HG03025 (cell line): ENCODE data around the gene CAMKMT.

Experiments
- ATAC-seq: cut with Tn5 transposase; IDR thresholded peaks from one replicate; pipeline ENCODE4 v1.9.1; 2021; ENCODE audit warnings: mild to moderate bottlenecking, moderate library complexity; ENCODE audit not compliant: unreplicated experiment, low FRiP score

The CAMKMT gene

GRCh38 chr2:44680424-44680971 lies 318.8 kb downstream of the CAMKMT start:
- ATAC-seq: no peak

DNA sequence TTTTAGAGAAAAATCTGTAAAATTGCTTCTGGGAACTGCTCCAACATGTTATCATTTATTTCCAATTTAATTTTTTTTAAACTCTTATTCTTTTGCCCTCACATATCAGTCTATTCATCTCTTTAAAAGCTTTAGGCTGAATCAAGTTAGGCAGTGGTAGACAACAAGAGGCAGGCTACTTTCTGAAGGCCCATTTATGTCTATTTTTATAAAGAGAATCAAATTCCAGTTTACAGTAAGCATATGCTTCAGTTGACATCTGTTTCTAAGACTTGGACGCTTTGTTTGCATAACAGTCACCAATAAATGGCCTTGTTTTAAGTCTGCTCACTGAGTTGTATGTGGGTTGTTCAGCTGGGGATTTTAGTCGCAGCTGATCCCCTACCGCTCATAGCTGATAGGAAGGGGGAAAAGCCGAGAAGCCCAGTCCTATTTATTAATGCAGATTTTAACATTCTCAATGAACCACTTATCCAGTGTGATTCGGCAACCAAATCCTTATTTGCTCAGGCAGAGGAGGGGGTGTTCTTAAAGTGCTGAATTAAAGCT lies 319.3 kb downstream of the CAMKMT start:
- ATAC-seq: no peak

DNA sequence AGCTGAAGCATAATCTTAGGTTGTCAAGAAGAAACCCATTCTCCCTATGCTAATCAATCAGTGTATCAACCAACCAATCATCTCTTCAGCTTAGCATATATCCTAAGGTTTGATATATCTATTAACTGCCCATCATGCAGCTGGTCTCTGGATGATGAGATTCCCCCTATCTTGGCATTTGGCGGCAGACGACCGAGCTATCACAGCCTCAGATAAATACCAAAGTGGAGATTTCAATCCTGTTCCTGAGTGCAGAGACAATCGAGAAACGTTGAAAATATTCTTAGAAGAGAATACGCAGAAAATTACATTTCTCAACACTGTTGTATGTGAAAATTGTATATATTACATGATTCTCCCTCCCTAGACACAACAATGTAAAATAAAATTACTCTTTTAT lies 320.7 kb downstream of the CAMKMT start:
- no peak for ATAC-seq

GRCh38 chr2:44684559-44684958 lies 322.8 kb downstream of the CAMKMT start:
- ATAC-seq: no peak

GRCh38 chr2:44686561-44686960 lies 324.8 kb downstream of the CAMKMT start:
- no peak for ATAC-seq

GRCh38 chr2:44687686-44688455 lies 326.1 kb downstream of the CAMKMT start:
- no peak for ATAC-seq

GRCh38 chr2:44688456-44689124 lies 326.8 kb downstream of the CAMKMT start:
- ATAC-seq: no peak

- ATAC-seq: no peak
Measured at GRCh38 chr2:44689516-44689915, 327.8 kb downstream of the CAMKMT start.

GRCh38 chr2:44691174-44691785 lies 329.5 kb downstream of the CAMKMT start:
- no peak for ATAC-seq

- ATAC-seq: no peak
Measured at GRCh38 chr2:44692821-44693220, 331.1 kb downstream of the CAMKMT start.

- no peak for ATAC-seq
Measured at GRCh38 chr2:44700824-44701223, 339.1 kb downstream of the CAMKMT start.

- ATAC-seq: no peak
Measured at GRCh38 chr2:44705356-44705755, 343.6 kb downstream of the CAMKMT start.

DNA sequence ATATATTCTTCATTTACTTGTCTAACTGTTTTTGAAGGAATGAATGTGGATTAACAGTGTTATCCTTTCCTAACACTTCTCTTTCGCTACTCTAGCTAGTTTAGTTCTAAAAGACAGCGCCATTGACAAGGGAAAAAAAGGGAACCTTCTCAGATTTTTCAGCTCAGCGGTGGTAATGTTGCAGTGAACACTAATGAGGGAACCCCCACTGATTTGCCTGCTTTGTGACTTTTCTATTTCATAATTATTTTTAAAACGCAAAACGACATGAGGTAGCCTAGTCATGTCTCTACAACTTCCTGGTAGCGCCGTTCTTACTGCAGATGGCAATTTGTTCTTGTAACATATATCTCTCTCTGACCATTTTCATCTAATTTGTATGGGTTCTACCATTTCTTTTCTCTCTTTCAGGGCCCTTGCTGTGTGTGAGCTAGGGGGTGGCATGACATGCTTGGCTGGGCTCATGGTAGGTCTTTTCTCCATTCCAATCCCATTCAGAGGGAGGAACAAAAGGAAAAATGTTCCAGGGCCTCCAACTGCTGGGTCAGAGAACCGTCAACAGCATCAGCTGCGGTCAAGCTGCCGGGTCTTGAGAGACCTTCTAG lies 344.2 kb downstream of the CAMKMT start:
- ATAC-seq: no peak

DNA sequence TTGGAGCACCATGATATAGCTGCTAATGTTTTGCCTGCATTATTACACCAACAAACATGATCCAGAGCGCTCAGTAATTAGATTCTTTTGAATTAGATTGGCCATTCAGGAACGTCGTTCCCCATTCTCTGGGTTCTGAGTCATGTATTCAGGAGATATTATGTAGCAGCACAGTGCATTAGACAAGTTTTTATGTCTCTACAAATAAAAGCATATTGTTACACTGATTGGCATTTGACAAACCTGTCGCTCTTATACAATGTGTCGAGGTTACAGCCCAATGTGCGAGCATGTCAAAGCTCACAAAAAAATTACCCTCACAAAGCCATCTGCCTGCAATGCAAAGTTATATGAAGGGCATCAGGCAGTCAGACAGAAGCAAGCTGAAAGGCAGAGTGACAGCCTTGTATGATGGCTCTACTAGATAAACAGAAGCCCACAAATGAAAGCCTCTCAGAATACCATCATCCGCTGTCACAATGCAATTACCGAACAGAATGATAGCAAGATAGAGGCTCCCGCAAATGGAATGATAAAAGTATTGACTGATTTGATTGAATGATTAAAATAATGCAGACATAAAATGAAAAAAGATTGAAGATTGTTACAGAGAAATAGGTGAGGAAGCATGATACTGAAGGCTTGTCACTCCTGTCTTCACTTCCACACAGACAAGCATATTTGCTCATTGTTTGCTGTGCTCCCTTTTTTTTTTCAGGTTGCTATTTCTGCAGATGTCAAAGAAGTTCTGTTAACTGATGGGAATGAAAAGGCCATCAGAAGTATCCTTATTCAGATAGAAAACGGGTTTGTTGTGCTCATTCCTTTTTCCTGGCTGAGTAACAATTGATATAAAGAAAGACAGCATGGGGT lies 345.2 kb downstream of the CAMKMT start:
- ATAC-seq: no peak

DNA sequence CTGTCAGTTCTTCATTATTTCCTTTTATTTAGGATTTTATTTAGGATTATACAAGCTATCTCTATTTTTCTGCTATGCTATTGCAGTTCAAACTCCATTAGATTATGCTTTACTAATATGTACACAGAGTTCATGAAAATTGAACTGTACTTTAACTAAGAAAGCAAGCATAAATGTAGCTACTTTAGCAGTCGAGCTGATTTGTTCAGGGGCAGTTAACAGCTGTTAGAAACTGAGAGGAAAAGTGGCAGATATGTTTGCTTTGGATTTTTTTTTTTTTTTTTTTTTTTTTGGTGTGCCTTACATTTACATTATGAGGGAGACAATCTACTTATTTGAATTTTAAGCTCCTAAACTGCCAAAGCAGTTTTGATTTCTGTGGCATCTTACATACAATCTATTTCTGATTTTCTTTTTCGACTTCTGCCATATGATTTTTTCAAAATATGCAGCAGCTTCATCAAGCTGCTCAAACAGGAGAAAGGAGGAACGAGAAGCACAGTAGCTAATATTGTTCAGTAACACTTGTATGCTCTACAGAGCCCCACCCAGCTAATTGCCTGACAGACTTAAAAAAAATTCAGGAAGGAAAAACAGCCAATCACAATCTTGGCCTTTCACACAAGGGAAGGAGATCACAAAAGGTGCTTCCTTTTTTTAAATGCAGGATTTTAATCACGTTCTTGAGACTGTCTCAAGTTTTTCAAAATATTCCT lies 346.4 kb downstream of the CAMKMT start:
- ATAC-seq: no peak

DNA sequence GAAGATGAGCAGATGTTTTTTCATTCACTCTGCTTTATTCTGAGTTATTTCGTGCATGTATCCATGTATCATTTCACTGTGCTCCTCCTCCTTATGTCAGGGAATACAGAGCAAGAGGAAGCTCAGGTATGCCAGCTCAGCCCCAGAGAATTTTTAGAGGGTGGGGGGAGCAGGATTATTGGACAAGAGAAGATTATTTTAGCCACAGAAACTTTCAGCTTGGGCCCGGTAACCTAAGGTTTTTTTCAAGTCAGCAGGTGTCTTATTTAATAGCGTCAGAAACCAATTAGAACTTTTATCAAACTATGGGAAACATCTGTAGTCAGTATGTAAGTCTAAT lies 346.9 kb downstream of the CAMKMT start:
- no peak for ATAC-seq

DNA sequence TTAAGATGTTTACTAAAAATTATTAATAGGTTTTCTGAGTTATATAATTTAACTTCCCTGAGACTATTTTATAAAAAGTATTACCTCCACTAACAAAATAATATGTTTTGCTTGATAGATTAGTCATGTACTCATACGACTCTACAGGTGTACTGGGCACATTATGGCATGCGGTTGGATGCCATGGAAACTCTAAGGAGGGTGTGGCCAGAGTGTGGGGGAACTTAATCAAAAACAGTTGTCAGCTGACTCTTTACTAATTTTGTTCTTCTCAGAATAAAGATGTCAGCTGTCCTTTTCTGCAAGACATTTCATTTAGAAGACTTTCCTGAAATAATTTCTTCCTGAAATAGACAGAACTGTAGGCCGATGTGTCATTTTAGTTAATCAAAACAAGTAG lies 351.4 kb downstream of the CAMKMT start:
- no peak for ATAC-seq

- ATAC-seq: no peak
Measured at GRCh38 chr2:44715671-44716081, 353.9 kb downstream of the CAMKMT start.

GRCh38 chr2:44716131-44716530 lies 354.4 kb downstream of the CAMKMT start:
- ATAC-seq: no peak
